ENCODE measurements around the gene CA4.

CA4 gene

DNA sequence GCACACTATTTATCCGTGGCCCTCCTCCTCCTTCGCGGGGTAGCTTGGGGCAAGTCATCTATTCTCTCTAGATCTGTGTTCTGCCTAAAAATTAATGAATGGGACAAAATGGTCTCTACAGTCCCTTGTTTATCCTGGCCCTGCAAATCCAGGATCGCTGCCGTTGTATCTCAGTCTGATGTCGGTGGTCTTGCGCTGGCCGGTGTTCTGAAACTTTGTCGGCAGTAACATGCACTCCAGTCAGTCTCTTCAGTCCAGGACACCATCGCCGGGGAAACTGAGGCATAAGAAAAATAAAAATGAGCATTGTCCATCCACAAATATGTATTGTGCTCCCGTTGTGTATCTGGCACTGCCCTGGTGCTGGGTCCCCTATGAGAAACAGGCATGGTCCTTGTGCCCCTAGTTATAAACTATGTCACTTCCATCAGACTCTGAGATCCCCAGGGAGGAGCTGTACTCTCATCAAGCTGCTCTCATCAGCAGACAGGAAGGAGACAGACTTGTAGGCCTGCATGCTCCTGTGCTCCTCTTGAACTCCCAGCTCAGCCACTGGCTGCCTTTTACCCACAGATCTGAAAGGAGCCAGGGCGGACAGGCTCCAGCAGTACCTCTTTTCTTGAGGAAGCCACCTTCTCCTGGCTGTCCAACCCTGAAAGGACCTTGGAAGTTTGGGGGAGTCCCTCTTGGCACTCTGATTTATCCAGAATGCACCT, 13.7 kb upstream of the CA4 start:
- DNase-seq (ENCODE audit: low read depth in 2 of 2), result no peak
- TF ChIP-seq, protein P1, sequence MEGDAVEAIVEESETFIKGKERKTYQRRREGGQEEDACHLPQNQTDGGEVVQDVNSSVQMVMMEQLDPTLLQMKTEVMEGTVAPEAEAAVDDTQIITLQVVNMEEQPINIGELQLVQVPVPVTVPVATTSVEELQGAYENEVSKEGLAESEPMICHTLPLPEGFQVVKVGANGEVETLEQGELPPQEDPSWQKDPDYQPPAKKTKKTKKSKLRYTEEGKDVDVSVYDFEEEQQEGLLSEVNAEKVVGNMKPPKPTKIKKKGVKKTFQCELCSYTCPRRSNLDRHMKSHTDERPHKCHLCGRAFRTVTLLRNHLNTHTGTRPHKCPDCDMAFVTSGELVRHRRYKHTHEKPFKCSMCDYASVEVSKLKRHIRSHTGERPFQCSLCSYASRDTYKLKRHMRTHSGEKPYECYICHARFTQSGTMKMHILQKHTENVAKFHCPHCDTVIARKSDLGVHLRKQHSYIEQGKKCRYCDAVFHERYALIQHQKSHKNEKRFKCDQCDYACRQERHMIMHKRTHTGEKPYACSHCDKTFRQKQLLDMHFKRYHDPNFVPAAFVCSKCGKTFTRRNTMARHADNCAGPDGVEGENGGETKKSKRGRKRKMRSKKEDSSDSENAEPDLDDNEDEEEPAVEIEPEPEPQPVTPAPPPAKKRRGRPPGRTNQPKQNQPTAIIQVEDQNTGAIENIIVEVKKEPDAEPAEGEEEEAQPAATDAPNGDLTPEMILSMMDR (IDR thresholded peaks at IDR 0.05; ENCODE audit: low read depth, low read length), result no peak
- H3K4me3 ChIP-seq (replicated peaks in 1 of 2; ENCODE audit: low read depth in 2 of 2, low read length in 2 of 2), result no peak overlapping the region

DNA sequence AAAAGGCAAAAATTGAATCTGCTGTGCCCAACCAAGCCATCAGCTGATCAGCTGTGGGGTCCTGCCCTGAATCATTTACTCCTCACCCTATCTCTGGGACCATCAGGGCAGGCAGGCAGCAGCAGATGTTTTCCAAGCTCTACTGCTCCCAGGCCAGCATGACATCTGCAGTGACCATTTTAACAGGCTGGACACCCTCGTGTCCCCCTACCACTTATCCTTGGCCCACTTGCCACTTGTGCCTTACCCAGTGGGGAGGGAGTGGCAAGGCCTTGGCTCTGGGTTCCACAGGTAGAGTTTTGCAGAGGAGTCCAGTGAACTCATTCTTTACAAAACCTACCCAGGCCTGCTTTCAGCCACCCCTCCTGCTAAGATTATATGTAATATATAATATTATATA, 12.0 kb upstream of the CA4 start:
- TF ChIP-seq, protein P1 (IDR thresholded peaks at IDR 0.05; ENCODE audit: low read depth, low read length), result no peak
- no peak for DNase-seq (ENCODE audit: low read depth in 2 of 2)
- no peak overlapping the region for H3K4me3 ChIP-seq (replicated peaks in 1 of 2; ENCODE audit: low read depth in 2 of 2, low read length in 2 of 2)

DNA sequence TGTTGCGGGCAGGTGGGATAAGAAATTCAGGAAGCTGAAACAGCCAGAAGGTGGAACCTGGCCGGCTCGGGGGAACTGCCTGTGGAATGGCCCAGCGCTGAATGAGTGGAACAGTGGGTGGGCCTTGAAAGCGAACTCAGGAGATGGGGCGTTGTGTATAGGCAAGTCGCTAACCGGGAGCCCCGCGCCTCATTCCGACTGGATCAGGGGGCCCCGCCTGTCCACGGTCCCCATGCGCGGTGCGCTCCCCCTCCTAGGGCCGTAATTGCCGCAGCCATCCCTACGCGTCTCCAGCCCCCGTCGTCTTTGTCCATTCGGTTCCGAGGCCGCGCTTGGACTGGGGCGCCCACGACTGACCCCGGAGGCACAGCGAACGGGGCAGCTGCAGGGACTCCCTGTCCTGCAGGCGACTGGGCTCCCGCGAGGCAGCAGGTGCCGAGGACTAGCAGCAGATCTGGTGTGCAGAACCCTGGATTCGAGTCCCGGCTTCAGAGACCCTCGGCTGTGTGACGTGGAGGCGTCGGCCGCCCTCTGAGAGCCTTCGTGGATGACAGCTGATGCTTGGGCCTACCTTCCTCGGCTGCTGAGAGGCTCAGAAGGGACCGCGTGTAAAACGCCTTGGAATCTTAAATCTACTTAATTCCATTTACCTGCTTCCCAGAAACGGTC, 10.9 kb upstream of the CA4 start:
- no peak for DNase-seq (ENCODE audit: low read depth in 2 of 2)
- H3K4me3 ChIP-seq (replicated peaks in 1 of 2; ENCODE audit: low read depth in 2 of 2, low read length in 2 of 2), result no peak overlapping the region
- TF ChIP-seq, protein P1 (IDR thresholded peaks at IDR 0.05; ENCODE audit: low read depth, low read length), result no peak

DNA sequence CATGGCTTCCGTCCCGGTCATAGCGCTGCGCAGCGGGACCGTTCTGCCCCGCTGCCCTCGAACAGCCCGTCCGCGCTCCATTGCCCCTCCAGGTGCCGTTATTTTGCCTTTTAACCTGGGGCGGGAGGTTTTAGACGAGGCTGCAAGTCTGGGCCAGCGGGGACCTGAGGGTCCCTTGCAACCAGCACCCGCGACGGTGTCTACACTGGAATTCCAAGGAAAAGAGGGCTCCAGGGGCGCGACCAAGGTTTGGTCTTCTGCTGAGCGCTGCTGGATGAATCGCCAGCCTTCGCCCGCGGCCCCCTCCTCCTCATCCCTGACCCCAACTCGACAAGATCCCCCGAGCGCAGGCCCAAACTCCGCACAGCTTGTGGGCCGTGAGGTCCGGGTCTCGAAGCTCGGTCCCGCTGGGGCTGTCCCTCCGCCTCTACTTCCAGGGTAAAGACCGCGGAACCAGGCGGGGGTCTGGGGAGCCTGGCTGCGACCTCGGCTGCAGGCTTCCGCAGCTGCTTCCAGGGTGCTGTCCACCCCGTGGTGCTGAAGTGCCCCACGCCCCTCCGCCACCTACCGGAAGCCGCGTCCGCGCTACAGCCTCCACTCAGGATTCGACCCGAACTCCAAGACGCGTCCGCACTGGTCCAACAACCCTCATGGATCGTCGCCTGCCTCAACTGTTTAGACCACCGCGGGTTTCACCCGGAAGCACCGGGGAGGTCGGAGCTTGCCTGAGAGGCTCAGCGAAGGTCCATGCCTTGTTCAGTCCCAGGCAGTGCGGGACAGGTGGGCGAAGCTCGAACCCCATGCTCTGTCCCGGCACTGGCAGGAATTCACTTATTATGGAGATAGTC, 10.1 kb upstream of the CA4 start:
- TF ChIP-seq, protein P1 (IDR thresholded peaks at IDR 0.05; ENCODE audit: low read depth, low read length), result peak; percentile 75

DNA sequence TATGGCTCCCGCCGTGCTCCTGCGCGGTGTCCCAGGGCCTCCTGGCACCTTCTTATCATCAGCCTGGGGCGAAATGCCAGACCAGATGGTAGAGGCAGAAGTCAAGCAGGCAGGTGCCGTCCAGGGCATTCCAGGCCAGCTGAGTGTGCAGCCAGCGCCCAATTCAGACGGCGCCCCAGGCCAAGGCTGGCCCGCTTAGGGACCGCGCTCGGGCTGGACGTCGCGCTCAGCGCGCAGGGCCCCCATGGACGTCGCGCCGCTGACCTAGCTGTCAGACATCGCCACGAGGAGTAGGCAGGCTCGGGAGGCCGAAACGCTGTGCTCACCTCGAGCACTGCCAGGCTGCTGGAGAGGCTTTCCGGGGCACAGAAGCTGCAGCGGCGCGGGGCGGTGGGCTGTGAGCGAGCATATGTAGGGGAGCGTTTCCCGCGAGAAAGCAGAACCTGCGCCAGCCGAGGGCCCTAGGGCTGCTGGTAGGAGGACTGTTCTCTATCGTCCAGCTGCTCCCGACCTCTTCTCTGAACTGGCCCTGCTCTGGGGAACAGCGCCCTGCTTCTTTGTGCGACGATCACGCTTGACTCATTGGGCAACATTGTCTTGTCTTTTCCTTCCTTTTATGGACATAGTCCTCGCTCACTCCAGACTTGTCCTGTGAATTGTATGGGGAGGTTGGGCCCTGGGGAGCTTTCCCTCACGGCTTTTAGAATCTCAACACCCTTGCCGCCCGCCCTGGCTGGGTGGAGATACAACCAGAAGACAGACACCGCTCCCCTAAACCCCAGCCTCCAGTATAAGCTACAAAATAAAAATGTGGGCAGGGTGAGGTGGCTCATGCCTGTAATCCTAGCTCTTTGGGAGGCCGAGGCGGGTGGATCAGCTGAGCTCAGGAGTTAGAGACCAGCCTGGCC, 8.4 kb upstream of the CA4 start:
- H3K4me3 ChIP-seq (replicated peaks in 1 of 2; ENCODE audit: low read depth in 2 of 2, low read length in 2 of 2), result peak overlapping the region in 1 of 2 donors; percentile 18
- peak in 1 of 2 donors; percentile 71 for DNase-seq (ENCODE audit: low read depth in 2 of 2)
- TF ChIP-seq, protein P1 (IDR thresholded peaks at IDR 0.05; ENCODE audit: low read depth, low read length), result no peak

More for the DNA sequence above, 10.1 kb upstream of the CA4 start:
- DNase-seq (ENCODE audit: low read depth in 2 of 2), result peak; percentile 69 to 73
- peak overlapping the region in 1 of 2 donors; percentile 11 for H3K4me3 ChIP-seq (replicated peaks in 1 of 2; ENCODE audit: low read depth in 2 of 2, low read length in 2 of 2)
